HepG2 (cell line): ENCODE results near the gene MRPL14. TPM values are rescaled to one million over a fixed set of nuclear protein-coding genes. Genes with fewer than 3 reads are reported as not detected.

Experiments
- BRD4 ChIP-seq: sonication (generic); formaldehyde crosslinking; IDR thresholded peaks from 2 replicates; pipeline ENCODE4 v1.4.0; 2020; ENCODE audit warnings: missing genetic modification reagents
- GABPB1 ChIP-seq: IDR thresholded peaks from 2 replicates; pipeline ENCODE4 v1.6.1; 2016; ENCODE audit warnings: mild to moderate bottlenecking, missing genetic modification reagents, moderate library complexity, missing compliant biosample characterization
- HMG20B ChIP-seq: conservative IDR thresholded peaks from 2 replicates; pipeline ENCODE4 v1.6.1; 2016; ENCODE audit warnings: missing genetic modification reagents, missing compliant biosample characterization
- KDM5A ChIP-seq: fragments of 200-600 bp; sonication (generic); IDR thresholded peaks from 2 replicates; pipeline ENCODE4 v1.7.0; 2018; ENCODE audit warnings: antibody characterized with exemption, mild to moderate bottlenecking, low read length, borderline replicate concordance
- MYPOP ChIP-seq: sonication (generic); formaldehyde crosslinking; IDR thresholded peaks from 2 replicates; pipeline ENCODE4 v1.8.1; 2023; ENCODE audit warnings: mild to moderate bottlenecking, moderate library complexity, missing genetic modification reagents
- PHB2 ChIP-seq: fragments of 450-650 bp; IDR thresholded peaks from 2 replicates; pipeline ENCODE4 v1.6.1; 2018; ENCODE audit not compliant: partially characterized antibody
- POLR2G ChIP-seq: fragments of 200-400 bp; formaldehyde crosslinking; IDR thresholded peaks from 2 replicates; pipeline ENCODE4 v1.6.1; 2018; ENCODE audit warnings: mild to moderate bottlenecking, low read depth, low read length, moderate library complexity
- SAFB2 ChIP-seq: sonication (generic); formaldehyde crosslinking; IDR thresholded peaks from 2 replicates; pipeline ENCODE4 v1.5.1; 2020; ENCODE audit warnings: missing genetic modification reagents, low read depth, mild to moderate bottlenecking, borderline replicate concordance
- ZBTB7B ChIP-seq: sonication (generic); formaldehyde crosslinking; IDR thresholded peaks from 2 replicates; pipeline ENCODE4 v1.4.0; 2020; ENCODE audit warnings: missing genetic modification reagents
- ZFAT ChIP-seq: sonication (generic); formaldehyde crosslinking; conservative IDR thresholded peaks from 2 replicates; pipeline ENCODE4 v1.8.1; 2023; ENCODE audit warnings: missing genetic modification reagents, inconsistent platforms
- ZNF124 ChIP-seq: sonication (generic); formaldehyde crosslinking; IDR thresholded peaks from 2 replicates; pipeline ENCODE4 v1.4.0; 2020; ENCODE audit warnings: missing genetic modification reagents
- ZNF263 ChIP-seq: sonication (generic); formaldehyde crosslinking; IDR thresholded peaks from 2 replicates; pipeline ENCODE4 v1.4.0; 2020; ENCODE audit warnings: missing genetic modification reagents
- ZNF317 ChIP-seq: sonication (generic); formaldehyde crosslinking; IDR thresholded peaks from 2 replicates; pipeline ENCODE4 v1.5.0; 2020; ENCODE audit warnings: mild to moderate bottlenecking, missing genetic modification reagents
- ZNF337 ChIP-seq: sonication (generic); formaldehyde crosslinking; IDR thresholded peaks from 2 replicates; pipeline ENCODE4 v1.5.1; 2020; ENCODE audit warnings: missing genetic modification reagents, low read depth, mild to moderate bottlenecking, borderline replicate concordance
- ZNF772 ChIP-seq: sonication (generic); formaldehyde crosslinking; IDR thresholded peaks from 2 replicates; pipeline ENCODE4 v1.5.0; 2020; ENCODE audit warnings: mild to moderate bottlenecking, missing genetic modification reagents
- ZNF850 ChIP-seq: sonication (generic); formaldehyde crosslinking; conservative IDR thresholded peaks from 2 replicates; pipeline ENCODE4 v1.9.0; 2021; ENCODE audit warnings: mild to moderate bottlenecking, missing genetic modification reagents
- polyA plus RNA-seq, 8 experiments: library from polyadenylated mRNA; depleted of rRNA in 3 of 8; stranded (reverse) in 7 of 8; unstranded in 1 of 8; fragments of >200 nt; fragmentation: Illumina TruSeq in 4 of 8; extraction: Trizol in 4 of 8; gene quantifications; 2 replicates each; pipeline versions ENCODE4 v1.2.1 to v1.2.3, GENCODE V29; 2011 to 2016; ENCODE audit warnings: low read depth in 4 of 8, missing spikeins in 1 of 8, mixed read lengths in 1 of 8; ENCODE audit not compliant: insufficient read depth in 1 of 8
- total RNA-seq, 5 experiments: library from RNA; depleted of rRNA; stranded (reverse); fragments of >200 nt; fragmentation: Illumina TruSeq; extraction: Trizol; gene quantifications; 2 replicates each; pipeline ENCODE4 v1.2.3, GENCODE V29; 2016; ENCODE audit warnings: low read depth in 1 of 5
- TF ChIP-seq, protein P1 (sequence below): IDR thresholded peaks from 2 replicates; pipeline ENCODE4 v1.6.1; 2016; ENCODE audit warnings: low read depth, control low read depth
- TF ChIP-seq, protein P2 (sequence below): sonication (generic); formaldehyde crosslinking; IDR thresholded peaks from 2 replicates; pipeline ENCODE4 v1.4.0; 2020; ENCODE audit warnings: mild to moderate bottlenecking, missing genetic modification reagents
- TF ChIP-seq, protein P3 (sequence below): sonication (generic); formaldehyde crosslinking; IDR thresholded peaks from 2 replicates; pipeline ENCODE4 v1.5.1; 2020; ENCODE audit warnings: missing genetic modification reagents, mild to moderate bottlenecking, borderline replicate concordance
- TF ChIP-seq, protein P4 (sequence below): sonication (generic); formaldehyde crosslinking; IDR thresholded peaks from 2 replicates; pipeline ENCODE4 v1.5.0; 2020; ENCODE audit warnings: mild to moderate bottlenecking, missing genetic modification reagents, moderate library complexity
- TF ChIP-seq, protein P5 (sequence below): sonication (generic); formaldehyde crosslinking; IDR thresholded peaks from 2 replicates; pipeline ENCODE4 v1.4.0; 2020; ENCODE audit warnings: missing genetic modification reagents

MRPL14 gene
- total and polyA plus RNA-seq, 2 of the 13 experiments (the other 11 are each of a cell fraction or from before 2014, with no cell fraction given) = 157 to 178 TPM

DNA sequence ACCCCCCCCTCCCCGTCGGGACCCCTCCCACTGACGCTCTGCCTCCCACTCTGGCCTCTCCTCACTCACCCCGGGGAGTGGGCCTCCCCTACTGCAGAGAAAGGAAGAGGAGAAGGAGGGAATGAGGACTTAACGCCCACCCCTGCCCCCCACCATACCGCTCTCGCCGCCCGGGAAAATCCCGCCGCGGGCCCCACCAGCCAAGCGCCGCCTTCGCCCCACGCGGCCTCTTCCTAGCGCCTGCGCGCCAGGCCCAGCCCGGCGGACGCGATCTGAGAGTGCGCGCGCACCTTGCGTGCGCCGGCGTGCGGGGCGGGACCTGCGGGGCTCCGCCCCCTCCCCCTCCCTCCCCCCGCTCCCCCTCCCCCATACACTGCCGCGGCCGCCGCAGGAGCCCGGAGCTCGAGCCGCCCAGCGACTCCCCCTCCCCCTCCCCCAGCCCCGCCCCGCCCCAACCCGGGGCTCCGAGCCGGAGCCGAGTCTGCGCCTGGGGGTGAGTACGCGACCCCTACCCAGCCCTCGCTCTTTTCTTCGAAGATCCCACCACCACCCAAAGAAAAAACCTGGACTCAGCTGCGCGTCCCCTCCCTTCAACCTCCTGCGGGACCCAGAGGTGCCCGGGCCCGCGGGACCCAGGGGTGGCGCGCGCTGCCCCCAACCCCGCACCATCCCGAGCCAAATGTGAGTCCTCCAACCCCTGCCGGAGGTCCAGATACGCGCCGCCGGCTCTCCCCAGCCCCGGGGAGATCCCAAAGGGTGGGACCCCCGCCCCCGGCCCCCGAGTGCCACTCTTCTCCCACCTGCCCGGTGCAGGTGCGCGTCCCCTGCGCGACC is at the start of gene MRPL14, which contains the start of gene TMEM63B (continued):
- TF ChIP-seq, protein P1, sequence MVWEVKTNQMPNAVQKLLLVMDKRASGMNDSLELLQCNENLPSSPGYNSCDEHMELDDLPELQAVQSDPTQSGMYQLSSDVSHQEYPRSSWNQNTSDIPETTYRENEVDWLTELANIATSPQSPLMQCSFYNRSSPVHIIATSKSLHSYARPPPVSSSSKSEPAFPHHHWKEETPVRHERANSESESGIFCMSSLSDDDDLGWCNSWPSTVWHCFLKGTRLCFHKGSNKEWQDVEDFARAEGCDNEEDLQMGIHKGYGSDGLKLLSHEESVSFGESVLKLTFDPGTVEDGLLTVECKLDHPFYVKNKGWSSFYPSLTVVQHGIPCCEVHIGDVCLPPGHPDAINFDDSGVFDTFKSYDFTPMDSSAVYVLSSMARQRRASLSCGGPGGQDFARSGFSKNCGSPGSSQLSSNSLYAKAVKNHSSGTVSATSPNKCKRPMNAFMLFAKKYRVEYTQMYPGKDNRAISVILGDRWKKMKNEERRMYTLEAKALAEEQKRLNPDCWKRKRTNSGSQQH (CRISPR knock-in tag) = peak; percentile 67; the same call in 1 of the 2 replicates
- TF ChIP-seq ZNF317 (peak; percentile 31; the same call in 1 of the 2 replicates), SAFB2 (CRISPR knock-in tag) (no peak), GABPB1 (CRISPR knock-in tag) (peak; percentile 55; the same call in 1 of the 2 replicates), BRD4 (CRISPR knock-in tag) (0 out of 2 replicates have a peak, but pooled peaks have one; percentile 53), ZFAT (CRISPR knock-in tag) (no peak), POLR2G (peak; percentile 90), HMG20B (no peak), ZNF263 (CRISPR knock-in tag) (no peak), MYPOP (CRISPR knock-in tag) (peak; percentile 53; the same call in 1 of the 2 replicates), ZNF850 (no peak), ZNF124 (CRISPR knock-in tag) (0 out of 2 replicates have a peak, but pooled peaks have one; percentile 39), PHB2 (no peak), ZNF337 (CRISPR knock-in tag) (0 out of 2 replicates have a peak, but pooled peaks have one; percentile 58), ZBTB7B (CRISPR knock-in tag) (peak; percentile 53; the same call in 1 of the 2 replicates), ZNF772 (CRISPR knock-in tag) (peak; percentile 55; the same call in 1 of the 2 replicates), KDM5A (peak; percentile 66; the same call in 1 of the 2 replicates)
- TF ChIP-seq, protein P2, sequence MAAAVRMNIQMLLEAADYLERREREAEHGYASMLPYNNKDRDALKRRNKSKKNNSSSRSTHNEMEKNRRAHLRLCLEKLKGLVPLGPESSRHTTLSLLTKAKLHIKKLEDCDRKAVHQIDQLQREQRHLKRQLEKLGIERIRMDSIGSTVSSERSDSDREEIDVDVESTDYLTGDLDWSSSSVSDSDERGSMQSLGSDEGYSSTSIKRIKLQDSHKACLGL (CRISPR knock-in tag) = peak; percentile 21; the same call in 1 of the 2 replicates
- TF ChIP-seq, protein P3, sequence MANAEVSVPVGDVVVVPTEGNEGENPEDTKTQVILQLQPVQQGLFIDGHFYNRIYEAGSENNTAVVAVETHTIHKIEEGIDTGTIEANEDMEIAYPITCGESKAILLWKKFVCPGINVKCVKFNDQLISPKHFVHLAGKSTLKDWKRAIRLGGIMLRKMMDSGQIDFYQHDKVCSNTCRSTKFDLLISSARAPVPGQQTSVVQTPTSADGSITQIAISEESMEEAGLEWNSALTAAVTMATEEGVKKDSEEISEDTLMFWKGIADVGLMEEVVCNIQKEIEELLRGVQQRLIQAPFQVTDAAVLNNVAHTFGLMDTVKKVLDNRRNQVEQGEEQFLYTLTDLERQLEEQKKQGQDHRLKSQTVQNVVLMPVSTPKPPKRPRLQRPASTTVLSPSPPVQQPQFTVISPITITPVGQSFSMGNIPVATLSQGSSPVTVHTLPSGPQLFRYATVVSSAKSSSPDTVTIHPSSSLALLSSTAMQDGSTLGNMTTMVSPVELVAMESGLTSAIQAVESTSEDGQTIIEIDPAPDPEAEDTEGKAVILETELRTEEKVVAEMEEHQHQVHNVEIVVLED = peak; percentile 90
- TF ChIP-seq, protein P4, sequence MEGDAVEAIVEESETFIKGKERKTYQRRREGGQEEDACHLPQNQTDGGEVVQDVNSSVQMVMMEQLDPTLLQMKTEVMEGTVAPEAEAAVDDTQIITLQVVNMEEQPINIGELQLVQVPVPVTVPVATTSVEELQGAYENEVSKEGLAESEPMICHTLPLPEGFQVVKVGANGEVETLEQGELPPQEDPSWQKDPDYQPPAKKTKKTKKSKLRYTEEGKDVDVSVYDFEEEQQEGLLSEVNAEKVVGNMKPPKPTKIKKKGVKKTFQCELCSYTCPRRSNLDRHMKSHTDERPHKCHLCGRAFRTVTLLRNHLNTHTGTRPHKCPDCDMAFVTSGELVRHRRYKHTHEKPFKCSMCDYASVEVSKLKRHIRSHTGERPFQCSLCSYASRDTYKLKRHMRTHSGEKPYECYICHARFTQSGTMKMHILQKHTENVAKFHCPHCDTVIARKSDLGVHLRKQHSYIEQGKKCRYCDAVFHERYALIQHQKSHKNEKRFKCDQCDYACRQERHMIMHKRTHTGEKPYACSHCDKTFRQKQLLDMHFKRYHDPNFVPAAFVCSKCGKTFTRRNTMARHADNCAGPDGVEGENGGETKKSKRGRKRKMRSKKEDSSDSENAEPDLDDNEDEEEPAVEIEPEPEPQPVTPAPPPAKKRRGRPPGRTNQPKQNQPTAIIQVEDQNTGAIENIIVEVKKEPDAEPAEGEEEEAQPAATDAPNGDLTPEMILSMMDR (CRISPR knock-in tag) = no peak
- TF ChIP-seq, protein P5, sequence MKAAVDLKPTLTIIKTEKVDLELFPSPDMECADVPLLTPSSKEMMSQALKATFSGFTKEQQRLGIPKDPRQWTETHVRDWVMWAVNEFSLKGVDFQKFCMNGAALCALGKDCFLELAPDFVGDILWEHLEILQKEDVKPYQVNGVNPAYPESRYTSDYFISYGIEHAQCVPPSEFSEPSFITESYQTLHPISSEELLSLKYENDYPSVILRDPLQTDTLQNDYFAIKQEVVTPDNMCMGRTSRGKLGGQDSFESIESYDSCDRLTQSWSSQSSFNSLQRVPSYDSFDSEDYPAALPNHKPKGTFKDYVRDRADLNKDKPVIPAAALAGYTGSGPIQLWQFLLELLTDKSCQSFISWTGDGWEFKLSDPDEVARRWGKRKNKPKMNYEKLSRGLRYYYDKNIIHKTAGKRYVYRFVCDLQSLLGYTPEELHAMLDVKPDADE = no peak
